Measurements from ENCODE around the gene FLOT1. TPM values are rescaled to one million over a fixed set of nuclear protein-coding genes. Genes with fewer than 3 reads are reported as not detected.

FLOT1 gene
- total and polyA plus RNA-seq, 8 donors, result 115 to 206 (median 124) TPM

DNA sequence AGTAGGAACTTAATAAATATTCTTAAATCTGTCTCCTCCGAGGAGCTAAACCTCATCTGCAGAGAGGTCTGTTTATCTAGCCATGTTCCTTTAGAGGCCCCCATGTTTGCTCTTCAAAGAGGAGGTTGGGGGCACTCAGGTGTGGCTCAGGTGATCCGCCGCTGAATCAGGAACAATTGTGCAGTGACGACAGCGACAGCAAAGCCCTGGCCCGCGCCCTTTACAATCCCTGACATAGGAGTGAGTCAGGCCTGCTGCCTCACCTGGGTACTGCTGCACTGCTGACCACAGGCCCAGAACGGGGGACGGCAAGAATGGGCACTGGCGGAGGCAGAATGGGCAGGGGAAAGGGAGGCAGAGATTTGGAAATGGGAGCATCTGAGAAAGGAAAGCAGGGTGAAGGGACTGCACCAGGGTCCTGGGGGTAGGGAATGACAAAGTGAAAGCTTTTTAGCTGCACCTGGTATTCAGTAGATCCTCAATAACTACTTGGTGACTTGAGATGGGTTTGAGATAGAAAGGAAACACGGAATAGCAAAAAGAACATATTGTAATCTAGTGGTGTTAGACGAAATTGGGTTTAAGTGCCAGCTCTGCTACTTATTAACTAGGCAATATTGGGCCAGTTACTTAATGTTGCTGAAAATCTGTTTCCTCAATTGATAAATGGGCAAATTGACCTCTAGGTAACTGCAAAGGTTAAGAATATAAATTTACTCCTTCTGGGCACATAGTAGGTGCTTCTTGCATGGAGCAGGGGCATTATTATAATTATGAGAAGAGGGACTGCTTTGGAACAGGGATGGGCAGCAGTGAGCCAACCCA is 7.3 kb upstream of the FLOT1 start:
- intact Hi-C loops (cut with DNase I), result loop anchor here in 1 of 2 donors (10.0 kb wide), 1 partner anchor 65 kb away; no protein-coding TSS in a partner anchor
- no peaks in the 10 kb centered on the region for H3K9me3 ChIP-seq
- H3K4me1 ChIP-seq, result peaks cover 4 to 78% of the 10 kb centered on the region in 2 donors
- DNase-seq, result no peak
- no peaks in the 10 kb centered on the region for H3K36me3 ChIP-seq
- no peaks in the 10 kb centered on the region for H3K27me3 ChIP-seq
- no peak overlapping the region for H3K4me3 ChIP-seq
- TF ChIP-seq, protein P1, sequence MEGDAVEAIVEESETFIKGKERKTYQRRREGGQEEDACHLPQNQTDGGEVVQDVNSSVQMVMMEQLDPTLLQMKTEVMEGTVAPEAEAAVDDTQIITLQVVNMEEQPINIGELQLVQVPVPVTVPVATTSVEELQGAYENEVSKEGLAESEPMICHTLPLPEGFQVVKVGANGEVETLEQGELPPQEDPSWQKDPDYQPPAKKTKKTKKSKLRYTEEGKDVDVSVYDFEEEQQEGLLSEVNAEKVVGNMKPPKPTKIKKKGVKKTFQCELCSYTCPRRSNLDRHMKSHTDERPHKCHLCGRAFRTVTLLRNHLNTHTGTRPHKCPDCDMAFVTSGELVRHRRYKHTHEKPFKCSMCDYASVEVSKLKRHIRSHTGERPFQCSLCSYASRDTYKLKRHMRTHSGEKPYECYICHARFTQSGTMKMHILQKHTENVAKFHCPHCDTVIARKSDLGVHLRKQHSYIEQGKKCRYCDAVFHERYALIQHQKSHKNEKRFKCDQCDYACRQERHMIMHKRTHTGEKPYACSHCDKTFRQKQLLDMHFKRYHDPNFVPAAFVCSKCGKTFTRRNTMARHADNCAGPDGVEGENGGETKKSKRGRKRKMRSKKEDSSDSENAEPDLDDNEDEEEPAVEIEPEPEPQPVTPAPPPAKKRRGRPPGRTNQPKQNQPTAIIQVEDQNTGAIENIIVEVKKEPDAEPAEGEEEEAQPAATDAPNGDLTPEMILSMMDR (IDR thresholded peaks at IDR 0.05), result no peak
- peak overlapping the region in 1 of 2 donors; percentile 23 for H3K27ac ChIP-seq
- ATAC-seq, result no peak

DNA sequence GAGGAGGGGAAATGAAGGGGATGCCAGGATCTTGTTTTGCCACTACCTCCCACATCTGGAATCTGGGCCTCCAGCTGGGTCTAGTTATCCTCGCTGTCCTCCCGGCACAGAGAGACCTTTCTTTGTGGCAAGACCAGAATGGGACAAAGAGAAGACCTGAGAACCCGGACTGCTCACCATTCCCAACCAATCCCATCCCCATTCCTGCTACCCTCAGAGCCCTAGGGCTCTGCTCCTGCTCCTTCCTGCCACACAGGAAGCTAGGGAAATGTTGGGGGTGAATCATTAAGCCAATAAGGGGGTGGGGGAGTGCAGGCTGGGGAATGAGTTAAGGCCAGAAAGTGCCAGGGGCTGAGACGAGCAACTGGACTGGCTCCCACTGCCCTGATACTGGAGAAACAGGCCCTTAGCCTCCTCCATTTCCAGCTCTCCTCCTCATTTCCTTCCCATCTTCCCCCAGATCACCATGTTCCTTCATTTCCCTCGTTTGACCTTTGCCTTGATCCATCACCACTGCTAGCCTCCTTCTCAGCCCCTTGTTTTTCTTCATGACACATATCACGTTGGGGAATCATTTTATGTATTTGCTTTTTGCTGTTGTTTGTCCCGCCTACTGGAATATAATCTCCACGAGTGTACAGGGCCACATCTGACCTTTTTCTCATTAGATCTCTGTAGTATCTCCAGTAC is 6.5 kb upstream of the FLOT1 start:
- Histone ChIP-seq H3K4me1 (peaks cover 4 to 81% of the 10 kb centered on the region in 2 donors), H3K27me3 (no peaks in the 10 kb centered on the region), H3K36me3 (no peaks in the 10 kb centered on the region), H3K27ac (peak overlapping the region in 1 of 2 donors; percentile 50), H3K4me3 (no peak overlapping the region), H3K9me3 (no peaks in the 10 kb centered on the region)
- DNase-seq (no peak), ATAC-seq (no peak)
- TF ChIP-seq, protein P1 (IDR thresholded peaks at IDR 0.05), result no peak
- intact Hi-C loops (cut with DNase I), result loop anchor here in 1 of 2 donors (10.0 kb wide), 1 partner anchor 66 kb away; no protein-coding TSS in a partner anchor

DNA sequence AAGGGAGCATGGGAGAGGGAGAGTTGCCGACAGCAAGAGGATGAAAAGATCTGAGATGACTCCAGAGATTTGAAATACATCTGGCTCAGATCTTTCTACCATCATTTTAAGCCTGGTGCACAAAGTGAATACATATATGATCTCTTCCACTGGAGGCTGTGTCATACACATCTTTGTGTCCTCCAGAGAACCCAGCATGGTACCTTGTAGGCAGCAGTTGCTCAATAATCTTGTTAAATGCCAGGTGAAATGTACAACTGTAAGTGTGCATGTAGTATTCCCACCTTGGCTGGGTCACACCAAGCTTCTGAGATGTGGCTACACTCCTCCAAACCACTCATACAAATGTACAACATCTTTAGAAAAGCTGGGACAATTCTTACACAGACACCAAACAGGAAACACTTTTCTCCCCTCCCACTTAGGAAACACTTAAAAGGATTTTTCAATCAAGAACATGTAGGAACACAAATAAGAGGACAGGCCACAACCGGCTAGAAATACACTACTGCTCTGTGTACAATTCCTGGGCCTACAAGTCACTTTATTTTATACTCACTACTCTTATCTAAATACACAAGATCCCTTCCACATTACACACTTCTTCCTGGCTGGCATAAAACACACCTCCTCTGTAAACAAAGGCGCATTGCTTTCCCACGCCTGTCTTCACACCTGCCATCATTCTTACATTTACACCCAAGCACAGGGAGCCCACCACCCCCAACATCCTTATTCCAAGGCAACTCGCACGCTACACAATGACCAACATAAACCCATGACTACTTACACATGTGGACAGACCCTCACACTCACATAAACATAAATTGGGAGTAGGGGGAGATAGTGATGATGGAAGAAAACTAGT is 5.6 kb upstream of the FLOT1 start:
- TF ChIP-seq, protein P1 (IDR thresholded peaks at IDR 0.05), result no peak
- DNase-seq (no peak), ATAC-seq (peak; percentile 7)
- no peak overlapping the region for H3K4me3 ChIP-seq
- intact Hi-C loops (cut with DNase I), result loop anchor here in 1 of 2 donors (10.0 kb wide), 1 partner anchor 67 kb away; no protein-coding TSS in a partner anchor
- H3K27ac ChIP-seq, result peak overlapping the region in 1 of 2 donors; percentile 50
- H3K9me3 ChIP-seq, result no peaks in the 10 kb centered on the region
- H3K4me1 ChIP-seq, result peaks cover 4 to 77% of the 10 kb centered on the region in 2 donors
- H3K27me3 ChIP-seq, result no peaks in the 10 kb centered on the region
- H3K36me3 ChIP-seq, result no peaks in the 10 kb centered on the region

DNA sequence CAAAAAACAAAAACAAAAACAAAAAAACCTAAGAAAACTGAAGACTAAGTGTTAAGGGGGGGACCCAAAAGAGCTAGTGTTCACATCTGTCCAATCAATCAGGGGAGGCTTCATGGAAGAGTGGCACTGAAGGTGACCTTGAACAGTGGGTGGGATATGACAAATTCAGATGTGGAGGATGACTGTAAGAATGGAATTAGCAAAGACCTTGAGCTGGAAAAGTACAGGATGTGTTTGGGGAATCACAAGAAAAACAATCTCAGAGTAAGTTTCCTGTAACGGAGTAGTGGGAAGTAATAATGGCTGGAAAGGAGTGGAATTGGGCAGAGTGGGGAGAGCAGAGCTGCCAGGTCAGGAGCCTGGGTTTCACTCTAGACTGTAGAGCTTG is 4.8 kb upstream of the FLOT1 start:
- ATAC-seq (no peak), DNase-seq (no peak)
- Histone ChIP-seq H3K27me3 (no peaks in the 10 kb centered on the region), H3K27ac (peak overlapping the region in 1 of 2 donors; percentile 50), H3K36me3 (no peaks in the 10 kb centered on the region), H3K4me1 (peaks cover 4 to 69% of the 10 kb centered on the region in 2 donors), H3K9me3 (no peaks in the 10 kb centered on the region), H3K4me3 (no peak overlapping the region)
- TF ChIP-seq, protein P1 (IDR thresholded peaks at IDR 0.05), result no peak
- intact Hi-C loops (cut with DNase I), result loop anchor here in 1 of 2 donors (10.0 kb wide), 1 partner anchor 68 kb away; no protein-coding TSS in a partner anchor
